Fibroblast of gingiva (primary cell): ENCODE measurements around the gene GGACT.
A peak's percentile ranks its signal among the peaks of the same experiment; 100 is the strongest.

Experiments used
- DNase-seq: peaks from one replicate; pipeline ENCODE4 v3.0.0-alpha.2; 2011; ENCODE audit warnings: low read depth

GGACT gene

DNA sequence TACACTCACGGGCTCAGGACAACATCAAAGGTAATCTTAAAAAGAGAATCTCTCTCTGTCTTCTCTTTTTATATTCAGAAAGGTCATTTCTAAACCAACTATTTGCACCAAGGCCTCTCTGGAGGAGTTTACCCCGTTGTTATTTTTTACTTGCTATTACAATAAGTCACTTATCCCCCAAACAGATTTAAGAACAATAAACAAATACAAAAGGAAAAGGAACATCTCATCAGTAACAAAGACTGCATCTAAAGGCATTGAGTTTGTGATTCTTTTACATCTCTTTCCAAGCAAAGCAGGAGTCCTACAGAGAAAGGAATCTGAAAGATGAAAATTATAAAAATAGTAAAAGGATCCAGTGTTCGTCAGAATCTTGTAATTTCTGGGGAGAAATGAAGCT, 75.4 kb downstream of the GGACT start:
- no peak for DNase-seq

DNA sequence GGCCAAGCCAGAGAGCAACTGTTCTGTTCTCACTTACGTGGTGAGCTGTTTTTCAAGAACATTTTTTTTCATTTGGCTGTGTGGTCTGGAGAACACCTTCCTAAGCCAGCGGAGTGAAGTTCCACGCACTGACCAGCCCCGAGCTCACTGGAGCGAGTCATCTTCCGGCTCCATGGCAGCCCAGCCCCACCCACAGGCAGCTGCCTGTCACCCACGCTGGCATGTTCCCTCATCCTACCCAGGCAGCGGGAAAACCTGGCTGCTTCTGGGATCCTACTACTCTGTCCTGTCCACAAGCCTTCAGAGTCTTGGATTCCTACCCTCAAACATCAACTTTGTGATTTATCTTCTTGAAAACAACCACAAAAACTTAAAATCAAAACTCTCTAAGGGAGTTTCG, 76.2 kb downstream of the GGACT start:
- no peak for DNase-seq

DNA sequence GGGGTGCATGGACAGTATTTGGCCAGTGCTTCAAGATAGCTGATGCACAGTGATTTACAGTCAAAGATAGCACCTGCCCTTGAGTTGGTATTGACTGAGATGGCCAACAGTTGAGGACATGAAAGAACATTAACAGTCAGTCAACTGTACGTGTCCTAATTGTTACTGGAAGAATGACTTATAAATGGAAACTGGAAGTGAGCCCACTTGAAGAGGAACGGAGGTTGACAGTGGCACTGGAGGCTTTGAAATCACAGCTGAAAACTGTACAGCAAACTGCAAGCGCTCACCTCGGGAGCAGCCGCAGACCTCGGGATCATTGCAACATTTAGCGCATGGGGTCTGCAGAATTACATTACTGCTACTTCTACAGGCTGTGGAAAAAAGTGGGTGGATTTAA, 77.1 kb downstream of the GGACT start:
- no peak for DNase-seq

DNA sequence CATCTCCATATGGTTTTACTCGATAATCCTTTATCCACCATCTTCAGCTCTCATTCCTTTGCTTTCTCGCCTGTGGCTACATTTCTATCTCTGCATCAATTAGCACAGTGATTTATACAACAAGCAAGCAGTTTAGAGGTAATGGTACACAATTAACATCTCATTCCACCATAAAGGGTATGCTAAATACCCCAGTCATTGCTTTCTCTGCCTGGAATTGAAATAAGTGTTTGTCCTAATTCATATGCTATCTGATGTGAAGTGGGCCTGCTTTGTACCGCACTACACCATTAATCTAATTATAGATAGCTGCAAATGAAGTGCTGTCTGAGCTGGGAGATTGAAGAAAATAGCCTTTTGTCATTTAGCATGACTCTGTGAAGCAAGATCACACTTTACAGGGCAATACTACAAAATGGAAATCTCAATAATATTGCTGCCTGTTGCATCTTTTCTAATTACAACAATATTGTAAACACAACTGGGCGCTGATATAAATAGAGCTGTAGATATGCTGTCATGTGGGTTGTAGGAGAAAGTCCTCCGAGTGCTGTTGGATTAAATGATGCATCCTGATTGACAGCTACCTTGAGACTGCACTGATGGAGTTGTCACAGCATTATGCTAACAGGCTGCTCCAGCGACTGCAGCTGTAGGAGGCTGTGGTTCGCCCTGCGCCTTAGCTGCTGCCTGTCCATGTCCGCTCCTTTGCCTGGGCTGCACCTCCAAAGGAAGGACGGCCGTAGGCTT, 78.2 kb downstream of the GGACT start:
- no peak for DNase-seq

DNA sequence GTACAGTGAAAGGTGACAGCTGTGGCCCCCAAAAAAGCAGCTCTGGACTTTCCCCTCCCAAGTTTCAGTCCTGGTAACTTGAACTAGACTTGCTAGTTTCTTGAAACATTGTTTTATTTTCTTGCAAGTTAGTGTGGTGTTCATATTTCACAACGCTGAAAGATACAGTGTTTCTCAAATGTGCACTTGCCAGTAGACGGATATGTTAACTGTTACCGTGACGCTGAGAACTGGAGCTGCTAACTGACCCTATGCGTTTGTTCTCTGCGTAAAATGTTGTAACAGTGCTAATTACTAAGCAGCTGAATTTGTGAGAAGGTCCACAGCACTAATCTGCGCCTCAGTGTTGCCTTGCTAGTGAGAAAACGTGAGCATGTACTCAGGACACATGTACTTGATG, 79.6 kb downstream of the GGACT start:
- DNase-seq = peak; percentile 37

DNA sequence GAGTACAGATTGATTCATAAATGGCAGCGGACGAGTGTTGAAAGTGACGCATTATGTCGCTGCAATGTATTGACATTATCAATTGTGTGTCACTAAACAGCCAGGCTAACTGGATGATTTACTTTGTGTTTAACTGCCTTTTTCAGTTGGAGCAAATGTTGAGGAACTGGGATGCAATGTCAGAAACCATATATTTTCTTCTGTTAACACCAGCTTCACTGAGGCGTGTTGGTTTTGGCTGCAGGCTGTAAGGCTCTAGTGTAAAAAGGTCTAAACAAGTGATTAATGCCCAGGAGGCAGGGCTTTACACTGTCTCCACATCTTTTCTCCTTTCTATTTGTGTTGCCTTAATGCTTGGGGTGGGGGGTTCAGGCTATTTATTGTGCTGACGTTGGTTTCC, 80.1 kb downstream of the GGACT start:
- no peak for DNase-seq

DNA sequence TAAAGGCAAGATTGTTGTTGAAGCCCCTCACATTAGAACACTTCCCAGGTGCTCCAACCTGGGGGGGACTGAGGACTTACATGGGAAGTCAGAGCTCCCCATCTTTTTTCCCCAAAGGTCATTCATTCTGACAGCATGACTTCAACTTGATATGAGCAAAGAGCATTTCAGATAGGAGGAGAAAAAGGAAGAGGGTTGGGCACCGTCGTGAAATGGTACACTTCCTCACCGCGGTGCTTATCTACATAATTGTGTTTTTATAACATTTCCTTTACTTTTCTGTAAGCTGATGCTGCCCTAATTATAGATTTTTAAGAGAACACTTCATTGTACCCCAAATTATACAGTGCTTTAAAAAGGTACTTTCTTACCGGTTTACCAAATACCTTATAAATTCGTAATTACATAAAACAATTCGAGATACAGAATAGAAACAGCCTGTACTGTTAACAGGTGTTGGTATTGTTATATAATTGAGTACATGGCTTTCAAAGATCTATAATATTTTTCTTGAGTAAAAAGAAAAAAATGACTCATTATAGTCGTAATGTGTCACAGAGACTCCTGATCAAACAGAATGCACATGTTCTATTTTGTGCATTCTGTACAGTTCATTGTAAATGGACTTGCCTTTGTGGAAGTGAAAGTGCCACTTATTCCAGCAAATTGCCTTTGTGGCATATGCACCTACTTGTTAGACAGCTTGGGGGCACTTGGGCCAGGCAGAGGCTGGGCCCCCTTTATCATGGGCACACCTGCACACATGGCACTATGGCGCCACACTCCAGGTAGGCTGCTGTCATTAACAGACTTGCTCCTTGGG, 81.8 kb downstream of the GGACT start:
- DNase-seq = no peak

DNA sequence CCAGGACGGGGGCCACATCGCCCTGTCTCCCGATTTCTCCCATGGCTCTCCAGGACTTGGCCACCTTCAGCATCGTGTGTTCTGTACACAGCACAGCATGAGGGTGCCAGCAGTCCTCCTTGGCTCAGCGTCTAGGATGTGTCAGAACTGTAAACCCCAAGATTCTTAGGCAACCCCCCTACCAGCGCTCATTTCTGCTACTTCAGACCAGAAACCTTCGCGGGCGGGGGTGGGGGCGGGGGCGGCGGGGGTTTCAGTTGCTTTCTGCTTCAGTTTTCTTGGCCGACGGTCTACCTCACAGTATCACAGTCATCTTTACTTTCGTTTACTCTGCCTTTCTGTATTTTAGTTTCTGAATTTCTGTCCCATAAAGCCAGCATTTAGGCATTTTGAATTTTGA, 82.4 kb downstream of the GGACT start:
- DNase-seq = no peak

DNA sequence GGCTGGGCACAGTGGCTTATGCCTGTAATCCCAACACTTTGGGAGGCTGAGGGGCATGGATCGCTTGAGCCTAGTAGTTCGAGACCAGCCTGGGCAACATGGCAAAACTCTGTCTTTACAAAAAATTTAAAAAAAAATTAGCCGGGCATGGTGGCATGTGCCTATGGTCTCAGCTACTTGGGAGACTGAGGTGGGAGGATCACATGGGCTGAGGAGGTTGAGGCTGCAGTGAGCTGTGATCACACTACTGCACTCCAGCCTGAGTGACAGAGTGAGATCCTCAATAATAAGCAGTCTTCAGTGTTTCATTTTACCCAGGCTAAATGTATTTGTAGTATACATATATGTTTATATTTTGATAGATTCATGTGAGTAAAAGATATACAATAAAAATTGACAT, 85.0 kb downstream of the GGACT start:
- DNase-seq = no peak

DNA sequence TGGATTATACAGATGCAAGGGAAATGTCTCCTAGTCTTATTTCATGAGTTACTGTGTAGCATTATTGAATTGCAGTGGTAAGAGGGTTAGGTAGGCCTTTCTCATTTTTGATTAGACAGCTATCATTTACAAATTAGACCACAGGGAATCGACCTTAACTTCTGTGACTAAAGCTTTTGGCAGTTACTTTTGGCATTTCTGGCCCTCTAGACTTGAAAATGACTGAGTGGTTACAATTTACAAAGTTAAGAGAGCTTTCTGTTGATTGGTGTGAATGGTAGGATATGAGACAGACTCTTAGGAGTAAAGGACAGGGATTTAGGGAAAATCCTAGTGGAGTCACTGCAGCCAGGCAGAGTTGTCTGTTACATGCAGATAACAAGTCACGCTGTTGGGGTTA, 86.1 kb downstream of the GGACT start:
- no peak for DNase-seq

DNA sequence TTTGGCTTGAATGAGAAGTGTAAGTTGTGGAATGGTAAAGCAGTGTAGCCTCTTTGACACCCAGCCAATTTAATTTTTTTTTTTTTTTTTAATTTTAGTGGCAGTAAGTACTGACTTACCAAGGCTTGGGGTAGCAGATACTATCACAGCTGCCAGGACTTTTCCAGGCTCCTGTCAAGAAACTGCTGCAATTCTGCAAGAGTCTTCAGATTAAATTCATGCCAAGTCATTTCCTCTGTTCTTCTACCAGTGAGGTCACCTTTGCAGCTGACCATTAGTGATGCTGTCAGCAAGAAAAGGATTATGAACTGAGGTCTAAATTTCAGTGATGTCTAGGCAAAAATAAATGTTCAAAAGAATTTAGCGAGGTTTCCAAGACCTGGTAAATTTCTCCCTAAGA, 91.2 kb downstream of the GGACT start:
- DNase-seq = peak; percentile 10

DNA sequence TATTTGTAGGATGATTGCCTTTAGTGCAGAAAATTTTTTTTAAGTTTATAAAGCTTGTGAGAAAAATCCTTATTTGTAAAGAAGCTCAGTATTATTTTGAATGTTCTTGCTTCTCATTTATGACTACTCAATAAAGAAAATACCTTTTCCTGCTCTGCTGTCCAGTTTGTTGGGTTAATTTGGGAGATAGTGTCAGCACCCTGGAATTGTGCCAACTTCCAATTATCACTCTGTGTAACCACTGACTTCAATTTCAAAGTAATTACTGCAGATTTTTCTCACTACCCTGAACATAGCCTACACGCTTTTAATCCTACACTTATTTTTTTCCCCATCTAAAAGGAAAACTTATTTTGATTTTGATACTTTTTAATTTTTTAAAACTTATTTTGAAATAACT, 93.1 kb downstream of the GGACT start:
- DNase-seq = no peak

DNA sequence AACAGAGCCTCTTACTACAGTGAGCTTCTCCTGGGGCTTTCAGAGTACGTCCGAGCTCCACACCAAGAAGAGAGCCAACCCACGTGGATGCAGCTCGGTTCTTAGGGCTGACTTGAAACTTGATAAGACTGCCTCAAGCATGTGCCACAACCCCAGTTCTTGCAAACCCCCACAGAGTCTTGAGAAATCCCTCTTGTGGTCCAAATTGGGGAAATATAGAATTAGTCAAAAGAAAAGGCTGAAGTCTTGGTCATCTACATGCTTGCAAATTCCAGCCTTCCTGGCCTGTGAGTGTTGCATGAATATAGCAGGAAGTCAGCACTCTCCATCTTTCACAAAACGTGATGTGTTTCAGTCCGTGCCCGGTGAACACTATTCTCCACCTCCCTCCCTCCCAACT, 95.2 kb downstream of the GGACT start:
- DNase-seq = peak; percentile 11

DNA sequence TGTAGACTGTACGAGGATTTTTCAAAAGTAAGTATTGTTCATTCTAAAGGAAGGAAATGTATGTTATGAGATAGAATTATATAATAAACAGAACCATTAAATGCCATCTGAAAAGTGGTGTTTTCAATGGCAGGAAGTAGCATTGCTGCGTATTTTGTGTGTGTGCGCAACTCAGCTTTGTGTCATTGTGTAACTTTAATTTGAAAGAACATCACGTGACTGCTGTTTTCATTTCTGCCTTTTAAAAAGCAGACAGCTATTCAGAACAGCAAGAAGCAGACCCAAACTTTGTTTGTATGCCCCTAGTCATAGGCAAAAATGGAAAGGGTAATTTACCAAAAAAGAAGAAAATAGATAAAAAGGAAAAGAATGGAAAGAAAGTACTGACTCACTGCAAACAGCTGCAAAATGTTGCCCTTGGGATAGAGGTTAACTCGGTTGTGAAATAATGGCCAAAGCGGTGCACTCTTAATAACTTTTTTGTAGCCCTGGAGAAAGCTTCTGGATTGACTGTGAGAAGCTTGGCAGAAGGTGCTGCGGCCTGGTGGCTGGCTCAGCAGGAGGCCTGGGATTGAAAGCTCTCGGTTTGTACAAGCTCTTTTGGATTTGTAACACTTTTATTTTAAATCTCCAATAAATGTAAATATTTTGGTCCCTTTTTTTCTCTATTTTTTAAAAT, 97.3 kb downstream of the GGACT start:
- DNase-seq = peak; percentile 64

DNA sequence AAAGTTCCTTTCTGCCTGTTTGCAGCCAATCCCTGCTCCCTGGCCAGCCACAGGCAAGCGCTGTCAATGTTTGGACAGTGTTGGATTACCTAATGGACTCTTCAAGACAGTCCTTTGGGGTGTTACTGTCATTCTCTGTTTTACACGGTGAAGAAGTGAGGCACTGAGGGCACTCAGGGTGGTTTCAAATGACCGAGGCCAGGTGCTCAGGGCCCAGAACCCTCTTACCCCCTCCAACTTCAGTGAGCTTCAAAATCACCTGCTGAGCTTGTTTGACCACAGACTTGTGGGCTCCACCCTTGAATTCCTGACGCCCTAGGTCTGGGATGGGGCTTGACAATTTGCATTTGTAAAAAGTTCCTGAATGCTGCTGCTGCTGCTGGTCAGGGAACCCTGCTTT, 97.9 kb downstream of the GGACT start:
- DNase-seq = no peak

DNA sequence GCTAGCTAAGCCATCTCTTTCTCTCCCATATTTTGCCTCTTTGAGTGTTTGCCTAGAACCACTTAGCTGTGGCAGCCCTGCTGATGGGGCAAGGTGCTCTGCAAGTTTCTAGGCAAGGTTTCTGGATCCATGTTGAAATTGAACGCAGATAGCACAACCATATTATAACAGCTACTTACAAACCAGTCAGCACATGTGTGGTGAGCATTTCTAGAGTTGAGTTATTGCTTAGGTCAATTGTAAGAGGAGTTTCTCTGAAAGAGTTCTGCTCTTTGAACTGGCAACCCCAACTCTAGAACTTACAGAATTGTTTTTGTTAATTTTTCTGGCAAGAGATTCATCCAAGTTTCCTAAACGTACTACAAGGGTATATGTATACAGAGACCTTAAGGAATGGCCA, 103.3 kb downstream of the GGACT start:
- no peak for DNase-seq

DNA sequence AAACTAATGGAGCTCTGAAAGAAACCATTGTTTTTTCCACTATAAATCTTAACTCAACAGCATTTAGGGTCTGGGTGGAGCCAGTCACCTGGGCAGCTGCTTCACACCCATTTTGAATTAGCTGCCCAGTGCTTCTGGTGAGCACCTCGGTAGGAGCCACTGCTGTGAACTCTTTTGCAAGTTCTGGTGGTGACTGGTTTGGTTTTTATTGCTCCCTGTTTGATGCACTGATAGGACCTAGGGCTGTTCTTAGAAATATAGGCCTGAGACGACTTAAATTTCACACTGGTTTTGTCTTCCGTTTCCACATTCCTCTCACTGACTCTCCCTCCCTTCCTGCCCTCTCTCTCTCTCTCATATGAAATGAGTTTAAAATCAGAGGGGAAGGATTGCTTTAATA, 103.9 kb downstream of the GGACT start:
- no peak for DNase-seq

DNA sequence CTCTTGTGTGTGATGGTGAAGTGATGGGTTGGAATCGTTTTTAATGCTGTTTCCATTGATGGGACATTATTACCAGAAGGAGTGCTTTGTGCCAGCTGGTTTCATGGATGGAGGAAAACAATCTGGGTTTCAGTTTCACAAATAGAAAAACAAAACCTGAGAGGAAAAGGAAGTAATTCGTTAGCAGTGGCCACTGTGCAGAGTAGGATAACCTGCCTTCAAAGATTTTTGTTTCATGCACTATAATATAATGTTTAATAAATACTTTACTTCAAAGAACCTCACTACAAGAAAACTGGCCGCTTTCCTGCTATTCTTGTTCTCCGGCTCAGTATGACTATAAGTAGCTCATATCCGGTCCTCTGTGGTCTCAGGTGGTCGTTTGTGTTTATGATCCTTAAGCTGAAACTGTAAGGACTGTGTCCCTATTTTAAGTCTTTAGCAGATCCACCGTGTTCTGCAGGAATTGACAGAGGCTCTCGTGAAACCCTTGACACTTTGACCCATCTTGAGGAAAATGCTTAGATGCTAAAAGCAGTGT, 104.7 kb downstream of the GGACT start:
- DNase-seq = no peak

DNA sequence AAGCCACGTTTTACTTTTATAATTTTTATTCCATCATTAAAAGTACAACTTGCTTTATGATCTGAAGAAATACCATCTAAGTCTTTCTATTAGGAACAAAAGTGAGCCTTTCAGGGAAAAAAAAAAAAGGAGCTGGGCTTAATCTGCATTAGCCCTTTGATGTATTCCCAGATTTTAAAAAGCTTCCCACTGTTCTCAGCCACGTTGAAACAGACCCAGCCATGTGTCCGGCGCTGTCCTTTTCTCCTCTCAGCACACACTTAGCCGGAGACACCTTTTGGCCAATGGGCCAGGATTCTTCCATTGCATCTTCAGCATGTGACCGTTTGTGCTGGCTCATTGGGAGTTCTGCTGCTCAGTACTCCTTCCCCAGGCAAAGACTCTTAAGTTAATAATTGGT, 105.5 kb downstream of the GGACT start:
- no peak for DNase-seq

DNA sequence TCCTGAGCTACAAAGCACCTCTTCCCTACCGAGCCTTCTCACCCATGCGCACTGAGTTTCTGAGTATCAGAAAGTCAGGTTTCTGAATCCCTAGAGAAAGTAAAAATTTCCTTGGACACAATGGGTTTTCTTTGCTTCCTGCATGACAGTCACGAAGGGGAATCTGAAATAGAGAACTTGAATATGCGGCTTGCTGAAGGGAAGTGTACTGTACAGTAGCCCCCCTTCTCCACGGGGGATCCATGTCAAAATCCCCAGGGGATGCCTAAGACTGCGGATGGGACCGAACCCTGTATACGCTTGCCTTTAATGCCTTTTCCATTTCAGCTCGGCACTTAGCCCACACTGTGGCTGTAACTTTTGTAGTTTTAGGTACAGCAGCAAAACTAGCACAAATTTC, 107.9 kb downstream of the GGACT start:
- DNase-seq = no peak
